HG02840 (cell line): ENCODE data around the gene FAM124A.

ENCODE experiments used
- ATAC-seq: cut with Tn5 transposase; IDR thresholded peaks from one replicate; pipeline ENCODE4 v1.9.1; 2021; ENCODE audit warnings: mild to moderate bottlenecking, moderate library complexity, moderate number of reproducible peaks; ENCODE audit not compliant: unreplicated experiment, low FRiP score

Gene FAM124A

GRCh38 chr13:51297556-51297955 is 75.4 kb downstream of the FAM124A start:
- no peak for ATAC-seq

GRCh38 chr13:51298812-51299211 is 76.6 kb downstream of the FAM124A start:
- ATAC-seq, result no peak

- ATAC-seq, result no peak
These were observed 80.9 kb downstream of the FAM124A start for GRCh38 chr13:51303063-51303552.

GRCh38 chr13:51303882-51304281 is 81.7 kb downstream of the FAM124A start:
- no peak for ATAC-seq

- ATAC-seq, result no peak
These were observed 83.2 kb downstream of the FAM124A start for GRCh38 chr13:51305271-51305967.

GRCh38 chr13:51308781-51309180 is 86.6 kb downstream of the FAM124A start:
- no peak for ATAC-seq

- ATAC-seq, result no peak
These were observed 89.0 kb downstream of the FAM124A start for GRCh38 chr13:51311231-51311630.

GRCh38 chr13:51311957-51312520 is 89.8 kb downstream of the FAM124A start:
- no peak for ATAC-seq

- no peak for ATAC-seq
These were observed 91.4 kb downstream of the FAM124A start for GRCh38 chr13:51313619-51314018.

GRCh38 chr13:51317262-51317661 is 95.1 kb downstream of the FAM124A start:
- no peak for ATAC-seq

GRCh38 chr13:51318015-51318414 is 95.8 kb downstream of the FAM124A start:
- no peak for ATAC-seq

- no peak for ATAC-seq
These were observed 96.7 kb downstream of the FAM124A start for GRCh38 chr13:51318876-51319275.

- no peak for ATAC-seq
These were observed 99.6 kb downstream of the FAM124A start for GRCh38 chr13:51321836-51322235.

GRCh38 chr13:51322826-51323225 is 100.6 kb downstream of the FAM124A start:
- ATAC-seq, result no peak

GRCh38 chr13:51323824-51324511 is 101.8 kb downstream of the FAM124A start:
- ATAC-seq, result no peak

- ATAC-seq, result no peak
These were observed 102.7 kb downstream of the FAM124A start for GRCh38 chr13:51324714-51325420.

- no peak for ATAC-seq
These were observed 103.6 kb downstream of the FAM124A start for GRCh38 chr13:51325837-51326236.

GRCh38 chr13:51326777-51327176 is 104.6 kb downstream of the FAM124A start:
- no peak for ATAC-seq

- no peak for ATAC-seq
These were observed 105.8 kb downstream of the FAM124A start for GRCh38 chr13:51327961-51328360.

GRCh38 chr13:51328488-51328887 is 106.3 kb downstream of the FAM124A start:
- ATAC-seq, result no peak

GRCh38 chr13:51329606-51330005 is 107.4 kb downstream of the FAM124A start:
- no peak for ATAC-seq
